ENCODE results near the gene TENT5A.

DNA sequence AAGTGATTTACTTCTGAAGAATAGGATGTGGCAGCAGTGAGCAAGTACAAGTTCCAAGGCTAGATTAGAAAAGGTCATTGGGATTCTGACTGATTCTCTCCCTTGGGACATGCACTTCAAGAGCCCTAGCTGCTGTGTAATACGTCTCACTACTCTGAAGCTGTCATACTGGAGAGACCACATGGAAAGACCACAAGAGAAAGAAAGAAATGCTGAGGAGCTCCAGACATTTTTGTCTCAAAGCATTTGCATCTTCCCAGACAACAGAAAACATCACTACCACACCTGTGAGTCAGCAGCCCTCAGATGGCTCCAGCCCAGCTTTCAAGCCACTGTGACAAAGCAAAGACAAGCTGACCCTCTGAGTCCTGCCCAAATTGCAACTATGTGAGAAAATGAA lies 20.7 kb downstream of the TENT5A start:
- TF ChIP-seq POLR2A (IDR thresholded peaks at IDR 0.05): no peak
- TF ChIP-seq, protein P1, sequence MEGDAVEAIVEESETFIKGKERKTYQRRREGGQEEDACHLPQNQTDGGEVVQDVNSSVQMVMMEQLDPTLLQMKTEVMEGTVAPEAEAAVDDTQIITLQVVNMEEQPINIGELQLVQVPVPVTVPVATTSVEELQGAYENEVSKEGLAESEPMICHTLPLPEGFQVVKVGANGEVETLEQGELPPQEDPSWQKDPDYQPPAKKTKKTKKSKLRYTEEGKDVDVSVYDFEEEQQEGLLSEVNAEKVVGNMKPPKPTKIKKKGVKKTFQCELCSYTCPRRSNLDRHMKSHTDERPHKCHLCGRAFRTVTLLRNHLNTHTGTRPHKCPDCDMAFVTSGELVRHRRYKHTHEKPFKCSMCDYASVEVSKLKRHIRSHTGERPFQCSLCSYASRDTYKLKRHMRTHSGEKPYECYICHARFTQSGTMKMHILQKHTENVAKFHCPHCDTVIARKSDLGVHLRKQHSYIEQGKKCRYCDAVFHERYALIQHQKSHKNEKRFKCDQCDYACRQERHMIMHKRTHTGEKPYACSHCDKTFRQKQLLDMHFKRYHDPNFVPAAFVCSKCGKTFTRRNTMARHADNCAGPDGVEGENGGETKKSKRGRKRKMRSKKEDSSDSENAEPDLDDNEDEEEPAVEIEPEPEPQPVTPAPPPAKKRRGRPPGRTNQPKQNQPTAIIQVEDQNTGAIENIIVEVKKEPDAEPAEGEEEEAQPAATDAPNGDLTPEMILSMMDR (IDR thresholded peaks at IDR 0.05): no peak
- TF ChIP-seq POLR2AphosphoS5 (IDR thresholded peaks at IDR 0.05): no peak
- no peak for TF ChIP-seq EP300 (IDR thresholded peaks at IDR 0.05)

All from stomach (tissue), 4 donors.